ENCODE results near the gene ANKS1A.
"Not testable (repeated sequence)": the region's sequence is repeated elsewhere in the genome, so short reads cannot be mapped to it uniquely, and the experiment has no call there.

Gene ANKS1A

GRCh38 chr6:35096129-35096862 lies 207.2 kb downstream of the ANKS1A start:
- DNase-seq (ENCODE audit: low spot score): no peak

GRCh38 chr6:35099116-35099515 lies 210.1 kb downstream of the ANKS1A start:
- no peak for DNase-seq (ENCODE audit: low spot score)

GRCh38 chr6:35105078-35105477 lies 216.0 kb downstream of the ANKS1A start:
- no peak for DNase-seq (ENCODE audit: low spot score)

GRCh38 chr6:35106061-35106460 lies 217.0 kb downstream of the ANKS1A start:
- not testable (repeated sequence) for DNase-seq (ENCODE audit: low spot score)

GRCh38 chr6:35107208-35107607 lies 218.2 kb downstream of the ANKS1A start:
- DNase-seq (ENCODE audit: low spot score): not testable (repeated sequence)

GRCh38 chr6:35107761-35108160 lies 218.7 kb downstream of the ANKS1A start:
- not testable (repeated sequence) for DNase-seq (ENCODE audit: low spot score)

GRCh38 chr6:35108309-35108885 lies 219.3 kb downstream of the ANKS1A start:
- no peak for DNase-seq (ENCODE audit: low spot score)

- no peak for DNase-seq (ENCODE audit: low spot score)
Measured at GRCh38 chr6:35120746-35121145, 231.7 kb downstream of the ANKS1A start.

- no peak for DNase-seq (ENCODE audit: low spot score)
Measured at GRCh38 chr6:35124356-35124755, 235.3 kb downstream of the ANKS1A start.

GRCh38 chr6:35128042-35128441 lies 239.0 kb downstream of the ANKS1A start:
- DNase-seq (ENCODE audit: low spot score): no peak

GRCh38 chr6:35128496-35128895 lies 239.4 kb downstream of the ANKS1A start:
- no peak for DNase-seq (ENCODE audit: low spot score)

GRCh38 chr6:35136185-35136584 lies 247.1 kb downstream of the ANKS1A start:
- DNase-seq (ENCODE audit: low spot score): no peak

GRCh38 chr6:35138191-35138590 lies 249.1 kb downstream of the ANKS1A start:
- not testable (repeated sequence) for DNase-seq (ENCODE audit: low spot score)

- no peak for DNase-seq (ENCODE audit: low spot score)
Measured at GRCh38 chr6:35139470-35139869, 250.4 kb downstream of the ANKS1A start.

GRCh38 chr6:35139924-35140638 lies 251.0 kb downstream of the ANKS1A start:
- peak; percentile 71 for DNase-seq (ENCODE audit: low spot score)

- DNase-seq (ENCODE audit: low spot score): no peak
Measured at GRCh38 chr6:35140639-35141006, 251.6 kb downstream of the ANKS1A start.

Small RNA genes lying within 50 kb of the gene (small RNA-seq; reads per million reads assigned to genes)
- gene AL138721.1: 0 reads per million in 2 experiments

Measured in SK-N-DZ (cell line).